ENCODE measurements around the gene CLBA1. TPM values are rescaled to one million over a fixed set of nuclear protein-coding genes. Genes with fewer than 3 reads are reported as not detected.

Gene CLBA1
- total RNA-seq, 2 experiments from 2014 or later = 0.82 to 1.2 TPM

DNA sequence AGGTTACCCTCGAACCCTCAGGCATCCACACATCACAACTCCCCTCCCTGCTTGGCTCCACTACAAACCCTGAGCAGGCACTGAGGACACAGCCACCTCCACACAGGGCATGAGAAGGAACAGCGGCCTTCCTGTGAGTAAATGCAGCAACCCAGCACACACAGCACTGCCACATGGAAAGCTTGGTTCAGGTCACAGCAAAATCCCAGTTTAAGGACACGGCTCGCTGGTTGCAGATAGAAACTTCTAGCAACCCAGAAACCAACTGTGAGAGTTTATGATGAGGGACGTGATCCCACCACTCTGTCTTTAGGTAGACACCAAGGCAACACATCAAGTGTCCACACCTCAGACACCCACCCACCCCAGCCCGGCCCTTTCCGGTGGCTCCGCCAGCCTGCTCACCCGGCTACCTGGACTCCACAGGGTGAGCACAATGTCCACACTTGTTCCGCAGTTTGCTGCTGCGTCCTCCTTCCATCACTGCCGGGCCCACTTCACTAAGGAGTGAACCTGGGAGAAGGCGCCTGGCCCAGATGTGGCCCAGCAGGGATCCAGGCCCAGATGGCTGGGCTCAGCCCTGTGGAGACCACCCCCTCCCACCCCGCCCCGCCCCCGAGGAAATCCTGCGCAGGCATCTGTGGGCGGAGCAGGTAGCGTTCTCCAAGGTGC is 22.1 kb downstream of the CLBA1 start:
- H3K36me3 ChIP-seq (ENCODE audit: insufficient read depth, low read length) = peaks cover 77% of the 10 kb centered on the region
- no TSS peak for BruUV-seq (replicated peaks)
- H4K20me1 ChIP-seq (ENCODE audit: insufficient read depth, low read length) = peaks cover 21% of the 10 kb centered on the region
- no peaks in the 10 kb centered on the region for H3K9me2 ChIP-seq (ENCODE audit: insufficient read depth, low read length)
- TF ChIP-seq EZH2phosphoT487 (IDR thresholded peaks at IDR 0.05; ENCODE audit: borderline replicate concordance, low read depth, low read length) (no peak), CTCF (conservative IDR thresholded peaks at IDR 0.05; ENCODE audit: low read length) (no peak)
- peaks cover 2% of the 10 kb centered on the region for H3K4me1 ChIP-seq (ENCODE audit: insufficient read depth, low read length, poor library complexity, severe bottlenecking)
- ChIA-PET POLR2A (no interaction called here), CTCF (ENCODE audit: unreplicated experiment) (no interaction called here)
- H3K9me3 ChIP-seq (ENCODE audit: low read length) = no peaks in the 10 kb centered on the region
- no peak overlapping the region for H3K4me3 ChIP-seq (ENCODE audit: low read depth, low read length, poor library complexity, severe bottlenecking)
- H3K79me2 ChIP-seq (ENCODE audit: insufficient read depth, low read depth, low read length) = peaks cover 43% of the 10 kb centered on the region
- H3K4me2 ChIP-seq (ENCODE audit: low read length) = no peak overlapping the region
- no peak for DNase-seq (ENCODE audit: low spot score)
- H2AFZ ChIP-seq (ENCODE audit: low read length) = no peak overlapping the region
- H3K27ac ChIP-seq (ENCODE audit: low read depth, low read length, poor library complexity, severe bottlenecking) = no peak overlapping the region
- intact Hi-C loops (cut with micrococcal nuclease; ENCODE audit: unreplicated experiment) = no loop called here

DNA sequence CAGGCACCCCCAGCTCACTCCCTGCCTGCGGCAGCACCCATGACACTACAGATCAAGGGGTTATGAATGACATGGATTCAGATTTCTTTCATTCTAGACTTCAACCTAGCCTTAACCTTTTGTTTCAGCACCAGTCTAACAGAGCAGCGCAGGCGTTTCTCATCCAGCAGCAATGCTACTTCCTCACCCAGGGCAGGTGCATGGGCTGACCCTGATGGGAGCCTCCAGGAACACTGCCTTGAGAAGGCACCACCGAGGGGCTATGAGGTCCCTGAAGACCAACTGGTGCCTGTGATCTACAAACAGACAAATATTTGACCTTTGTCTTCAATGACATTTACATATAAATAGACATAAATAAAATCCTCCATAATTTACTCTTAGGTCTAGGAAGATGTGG is 24.5 kb downstream of the CLBA1 start:
- POLR2A ChIA-PET = no interaction called here
- CTCF ChIA-PET (ENCODE audit: unreplicated experiment) = no interaction called here

More for the DNA sequence above, 24.5 kb downstream of the CLBA1 start:
- H3K27ac ChIP-seq (ENCODE audit: low read depth, low read length, poor library complexity, severe bottlenecking) = no peak overlapping the region
- no peak overlapping the region for H2AFZ ChIP-seq (ENCODE audit: low read length)
- H3K4me3 ChIP-seq (ENCODE audit: low read depth, low read length, poor library complexity, severe bottlenecking) = no peak overlapping the region
- H4K20me1 ChIP-seq (ENCODE audit: insufficient read depth, low read length) = peaks cover 43% of the 10 kb centered on the region
- peaks cover 67% of the 10 kb centered on the region for H3K79me2 ChIP-seq (ENCODE audit: insufficient read depth, low read depth, low read length)
- DNase-seq (ENCODE audit: low spot score) = no peak
- no peaks in the 10 kb centered on the region for H3K9me2 ChIP-seq (ENCODE audit: insufficient read depth, low read length)
- no peak overlapping the region for H3K4me2 ChIP-seq (ENCODE audit: low read length)
- TF ChIP-seq EZH2phosphoT487 (IDR thresholded peaks at IDR 0.05; ENCODE audit: borderline replicate concordance, low read depth, low read length) (no peak), CTCF (conservative IDR thresholded peaks at IDR 0.05; ENCODE audit: low read length) (no peak)
- peaks cover 94% of the 10 kb centered on the region for H3K36me3 ChIP-seq (ENCODE audit: insufficient read depth, low read length)
- TSS peak; percentile 39 for BruUV-seq (replicated peaks)
- no peaks in the 10 kb centered on the region for H3K9me3 ChIP-seq (ENCODE audit: low read length)
- intact Hi-C loops (cut with micrococcal nuclease; ENCODE audit: unreplicated experiment) = no loop called here
- H3K4me1 ChIP-seq (ENCODE audit: insufficient read depth, low read length, poor library complexity, severe bottlenecking) = peaks cover 26% of the 10 kb centered on the region
